IMR-90 (cell line): Measurements from ENCODE around the gene PLEKHG7.

Experiments used
- BHLHE40 ChIP-seq: fragments of 150-350 bp; IDR thresholded peaks from 2 replicates; pipeline ENCODE4 v1.6.1; 2016; ENCODE audit warnings: mild to moderate bottlenecking, low read depth, low read length
- CEBPB ChIP-seq: IDR thresholded peaks from 2 replicates; pipeline ENCODE4 v1.6.1; 2012; ENCODE audit warnings: low read depth, low read length, improper control_type of control experiment
- CTCF ChIP-seq: conservative IDR thresholded peaks from 2 replicates; pipeline ENCODE4 v1.5.1; 2012; ENCODE audit warnings: mild to moderate bottlenecking, low read depth, low read length, improper control_type of control experiment
- RAD21 ChIP-seq: IDR thresholded peaks from 2 replicates; pipeline ENCODE4 v1.6.1; 2012; ENCODE audit warnings: low read length, improper control_type of control experiment

- TF ChIP-seq BHLHE40: no peak
- no peak for TF ChIP-seq CTCF
- no peak for TF ChIP-seq RAD21
- TF ChIP-seq CEBPB: no peak
Measured at GRCh38 chr12:92733181-92733580, 30.4 kb downstream of the PLEKHG7 start.
